Heart left ventricle (tissue), 16 donors: ENCODE data around the gene PCDH17. TPM values are rescaled to one million over a fixed set of nuclear protein-coding genes. Genes with fewer than 3 reads are reported as not detected.

ENCODE experiments used
- ATAC-seq, 4 donors: fragments of 200-7000 bp; cut with Tn5 transposase; one replicate each; pipeline ENCODE4 v1.9.1; 2020 to 2022; ENCODE audit warnings: moderate library complexity in 4 of 4, mild to moderate bottlenecking in 3 of 4, moderate number of reproducible peaks in 1 of 4
- DNase-seq, 5 donors: peaks; one replicate each; pipeline ENCODE4 v3.0.0-alpha.2; 2020
- H3K27ac ChIP-seq, 12 donors: fragments of 200-600 bp; sonication (generic) in 4 of 12; one replicate each; pipeline versions ENCODE4 v1.5.0 to v1.8.0; 2016 to 2022; ENCODE audit warnings: mild to moderate bottlenecking in 2 of 12
- H3K27me3 ChIP-seq, 9 donors: fragments of 200-600 bp; sonication (generic) in 2 of 9; one replicate each; pipeline versions ENCODE4 v1.5.1 to v1.8.0; 2016 to 2022; ENCODE audit warnings: mild to moderate bottlenecking in 3 of 9
- H3K36me3 ChIP-seq, 9 donors: fragments of 200-600 bp; sonication (generic) in 2 of 9; one replicate each; pipeline versions ENCODE4 v1.5.0 to v1.8.0; 2018 to 2022; ENCODE audit warnings: mild to moderate bottlenecking in 2 of 9
- H3K4me1 ChIP-seq, 12 donors: fragments of 200-600 bp; sonication (generic) in 4 of 12; one replicate each; pipeline versions ENCODE4 v1.5.0 to v1.8.0; 2016 to 2022; ENCODE audit warnings: mild to moderate bottlenecking in 3 of 12
- H3K4me3 ChIP-seq, 12 donors: fragments of 200-600 bp; sonication (generic) in 4 of 12; one replicate each; pipeline versions ENCODE4 v1.5.0 to v1.8.0; 2017 to 2022; ENCODE audit warnings: mild to moderate bottlenecking in 9 of 12, moderate library complexity in 4 of 12
- H3K9me3 ChIP-seq, 12 donors: fragments of 200-600 bp; sonication (generic) in 4 of 12; one replicate each; pipeline versions ENCODE4 v1.5.0 to v1.8.0; 2016 to 2022; ENCODE audit warnings: mild to moderate bottlenecking in 1 of 12
- CTCF ChIP-seq, 12 donors: fragments of 200-600 bp; sonication (generic) in 4 of 12; IDR thresholded peaks; one replicate each; pipeline versions ENCODE4 v1.5.0 to v1.8.0; 2018 to 2022; ENCODE audit warnings: antibody characterized with exemption in 12 of 12, mild to moderate bottlenecking in 5 of 12
- POLR2A ChIP-seq, 2 donors: fragments of 450-650 bp; IDR thresholded peaks; one replicate each; pipeline ENCODE4 v1.6.1; 2017; ENCODE audit warnings: antibody characterized with exemption in 2 of 2, mild to moderate bottlenecking in 2 of 2, moderate library complexity in 2 of 2
- WGBS, 4 donors: extraction: QIAGEN DNeasy Blood & Tissue Kit in 2 of 4; methylation state at CpG; one replicate each; pipeline versions ENCODE4 v1.1.5 to v1.1.7; 2013 to 2018; 5-methylcytosine and 5-hydroxymethylcytosine counted together
- intact Hi-C, 10 donors: fragments of 100-400 bp; cut with DNase I; formaldehyde crosslinking; loops; one replicate each; pipeline versions ENCODE4 v1.11.1 to v1.14.2; 2022
- polyA plus RNA-seq, 2 donors: library from polyadenylated mRNA; stranded (reverse); fragments of 200-250 nt; gene quantifications; one replicate each; pipeline ENCODE4 v1.2.3, GENCODE V29; 2013
- total RNA-seq, 9 donors: library from RNA; depleted of rRNA in 2 of 9; stranded (reverse); fragments of >200 nt in 2 of 9; fragmentation: NEBNext Ultra II Directional in 3 of 9; extraction: Animal tissue kit (Norgen Biotek cat#: 25700) in 3 of 9; gene quantifications; one replicate each; pipeline versions ENCODE4 v1.1.0 to v1.2.4, GENCODE V29; 2016 to 2023
- donor health status: ischemic (EF 13 %, LVEDD 7.1; RV severe dilation, severe dysfunction).
- donor health status: healthy with polysubstance abuse.
- donor health status: DM: no; HTN: yes; CAD: no.
- donor health status: DM: no; HTN: no; CAD: no.
- donor health status: ischemic (EF 25% LVEDD 6.9; RV normal size, moderate dysfunction).
- donor health status: ischemic (EF 25% LVEDD 5.7; RV mildly dilated, moderate dysfunction).
- donor health status: healthy.
- donor health status: DM: yes; HTN: yes; CAD: no.
- donor health status: ischemic (EF 35%, LVEDD 5.7; RV mildly dilated, moderate dysfunction).
- donor health status: nonischemic (EF 11% LVEDD 7.7; RV severe dilation, severe dysfunction).
- donor health status: DM: yes; HTN: yes; CAD: no.
- donor health status: PGD.
- donor health status: ischemic (EF 29% LVEDD 5.4; RV normal size, mild dysfunction).
- donor health status: nonischemic (EF 23%, LVEDD 6.1; RV moderate dilation, normal function).

The PCDH17 gene
- total and polyA plus RNA-seq, 11 donors = 0.61 to 17.5 (median 2.7) TPM

- no peaks in the 10 kb centered on the region for H3K27me3 ChIP-seq
- intact Hi-C loops = no loop called here
- no peak overlapping the region for H3K4me3 ChIP-seq
- ATAC-seq (no peak), DNase-seq (no peak)
- H3K9me3 ChIP-seq = peaks cover 0 to 4% (median 0%) of the 10 kb centered on the region in 12 donors
- H3K27ac ChIP-seq = no peak overlapping the region
- no peaks in the 10 kb centered on the region for H3K4me1 ChIP-seq
- TF ChIP-seq CTCF (IDR thresholded peaks at IDR 0.05) (no peak), POLR2A (IDR thresholded peaks at IDR 0.05) (no peak)
- H3K36me3 ChIP-seq = no peaks in the 10 kb centered on the region
- WGBS, 4 donors = 61 to 77% (median 66%) methylated on average over 1 of the region's 1 CpG
Measured at GRCh38 chr13:57595775-57596174, 35.8 kb upstream of the PCDH17 start.

GRCh38 chr13:57601536-57601935, 30.0 kb upstream of the PCDH17 start:
- ATAC-seq = no peak
- H3K36me3 ChIP-seq = no peaks in the 10 kb centered on the region
- intact Hi-C loops = no loop called here
- H3K4me1 ChIP-seq = no peaks in the 10 kb centered on the region
- no peak overlapping the region for H3K27ac ChIP-seq
- no peaks in the 10 kb centered on the region for H3K9me3 ChIP-seq
- no peak overlapping the region for H3K4me3 ChIP-seq
- TF ChIP-seq POLR2A (IDR thresholded peaks at IDR 0.05) (no peak), CTCF (IDR thresholded peaks at IDR 0.05) (no peak)
- peaks cover 0 to 5% (median 0%) of the 10 kb centered on the region in 9 donors for H3K27me3 ChIP-seq
- DNase-seq = no peak
- 48 to 53% (median 49%) methylated on average over 3 of the region's 3 CpGs for WGBS, 4 donors

GRCh38 chr13:57604442-57604841, 27.1 kb upstream of the PCDH17 start:
- DNase-seq = no peak
- TF ChIP-seq POLR2A (IDR thresholded peaks at IDR 0.05) (no peak), CTCF (IDR thresholded peaks at IDR 0.05) (no peak)
- Histone ChIP-seq H3K9me3 (no peaks in the 10 kb centered on the region), H3K27ac (no peak overlapping the region), H3K4me3 (no peak overlapping the region), H3K27me3 (peaks cover 0 to 5% (median 0%) of the 10 kb centered on the region in 9 donors), H3K4me1 (no peaks in the 10 kb centered on the region), H3K36me3 (no peaks in the 10 kb centered on the region)
- 41 to 68% (median 48%) methylated on average over 2 of the region's 2 CpGs for WGBS, 4 donors
- ATAC-seq = no peak
- intact Hi-C loops = no loop called here

- Histone ChIP-seq H3K4me1 (no peaks in the 10 kb centered on the region), H3K4me3 (no peak overlapping the region), H3K27ac (no peak overlapping the region), H3K27me3 (no peaks in the 10 kb centered on the region), H3K9me3 (no peaks in the 10 kb centered on the region), H3K36me3 (no peaks in the 10 kb centered on the region)
- no peak for DNase-seq
- no peak for TF ChIP-seq CTCF (IDR thresholded peaks at IDR 0.05)
- TF ChIP-seq POLR2A (IDR thresholded peaks at IDR 0.05) = no peak
- no peak for ATAC-seq
- intact Hi-C loops = no loop called here
- WGBS, 4 donors = 89 to 94% (median 90%) methylated on average over 5 of the region's 5 CpGs
Measured at GRCh38 chr13:57611969-57612368, 19.6 kb upstream of the PCDH17 start.
